K562 (cell line): Measurements from ENCODE around the gene AGPAT4. TPM values are rescaled to one million over a fixed set of nuclear protein-coding genes. Genes with fewer than 3 reads are reported as not detected.

ENCODE experiments used
- ATAC-seq: fragments of 200-7000 bp; cut with Tn5 transposase; 3 replicates; pipeline ENCODE4 v1.9.1; 2020; ENCODE audit warnings: moderate library complexity
- BruUV-seq: library from RNA; stranded (reverse); fragments of 400-500 nt; replicated peaks from 2 replicates; lab custom pipeline; 2021; lab: Mats Ljungman, UMichigan
- CTCF ChIA-PET: fragments of 300-600 bp; formaldehyde crosslinking; extraction: SDS; loops from one replicate; lab custom pipeline; 2021; ENCODE audit warnings: low intra/inter-chr PET ratio; lab: Yijun Ruan, JAX
- POLR2A ChIA-PET: fragments of 300-600, 350-650 bp; sonication (Branson Sonifier 250); formaldehyde crosslinking; extraction: SDS; loops from one replicate; lab custom pipeline; 2021; ENCODE audit warnings: antibody characterized with exemption, inconsistent platforms; lab: Yijun Ruan, JAX
- DNase-seq, 4 experiments: peaks; one replicate each; pipeline versions ENCODE4 v3.0.0 to v3.0.0-alpha.2; 2011 to 2018; ENCODE audit warnings: low spot score in 3 of 4, mixed read lengths in 3 of 4; ENCODE audit errors: extremely low read depth in 1 of 4
- FAIRE-seq: peaks from 2 replicates; lab custom pipeline; 2011; peaks lifted over from hg19 to GRCh38; lab: Jason Lieb, UNC
- H2AFZ ChIP-seq: 2 replicates; pipeline ENCODE4 v1.6.0; 2011; ENCODE audit warnings: low read depth, low read length, control low read depth, inconsistent platforms
- H3K27ac ChIP-seq: fragments of 200-600 bp; 3 replicates; pipeline ENCODE4 v1.8.0; 2011; ENCODE audit warnings: low read depth, mild to moderate bottlenecking, control low read depth, inconsistent platforms, low read length, moderate library complexity, mixed read lengths; ENCODE audit errors: extremely low read depth
- H3K27me3 ChIP-seq, 2 experiments: fragments of 300-600 bp in 1 of 2; 2 replicates in 1 of 2; 3 replicates in 1 of 2; pipeline versions ENCODE4 v1.6.0 to v1.8.0; 2011; ENCODE audit warnings: inconsistent platforms in 2 of 2, low read length in 2 of 2, mild to moderate bottlenecking in 1 of 2, mixed read lengths in 1 of 2, moderate library complexity in 1 of 2; ENCODE audit not compliant: control insufficient read depth in 2 of 2, insufficient read depth in 2 of 2
- H3K36me3 ChIP-seq: fragments of 300-600 bp; 3 replicates; pipeline ENCODE4 v1.8.0; 2011; ENCODE audit warnings: mild to moderate bottlenecking, low read length, inconsistent platforms; ENCODE audit not compliant: control insufficient read depth, insufficient read depth
- H3K4me1 ChIP-seq, 2 experiments: fragments of 200-600 bp in 1 of 2; replicated peaks in 1 of 2; 2 replicates in 1 of 2; 3 replicates in 1 of 2; pipeline versions ENCODE4 v1.5.1 to v1.8.0; 2011; ENCODE audit warnings: inconsistent platforms in 2 of 2, low read length in 2 of 2, mild to moderate bottlenecking in 1 of 2, mixed read lengths in 1 of 2, moderate library complexity in 1 of 2; ENCODE audit not compliant: control insufficient read depth in 2 of 2, insufficient read depth in 2 of 2
- H3K4me2 ChIP-seq: 2 replicates; pipeline ENCODE4 v1.6.1; 2011; ENCODE audit warnings: low read length, control low read depth, inconsistent platforms, mixed read lengths; ENCODE audit not compliant: insufficient read depth
- H3K4me3 ChIP-seq: fragments of 200-600 bp; sonication (generic), shearing (Covaris generic); 2 replicates; pipeline ENCODE4 v1.5.1; 2016; ENCODE audit warnings: control low read depth, inconsistent platforms
- H3K79me2 ChIP-seq: fragments of 200-600 bp; 3 replicates; pipeline ENCODE4 v1.8.0; 2011; ENCODE audit warnings: low read length, inconsistent platforms; ENCODE audit not compliant: control insufficient read depth, insufficient read depth
- H3K9ac ChIP-seq, 2 experiments: 2 replicates each; pipeline versions ENCODE4 v1.6.0 to v1.6.1; 2011; ENCODE audit warnings: low read depth in 2 of 2, low read length in 2 of 2, control low read depth in 1 of 2, inconsistent platforms in 1 of 2, mild to moderate bottlenecking in 1 of 2, mixed read lengths in 1 of 2; ENCODE audit not compliant: insufficient read depth in 1 of 2
- H3K9me1 ChIP-seq: one replicate; pipeline ENCODE4 v1.6.0; 2011; ENCODE audit warnings: inconsistent platforms, mild to moderate bottlenecking, low read length, moderate library complexity; ENCODE audit not compliant: control insufficient read depth, insufficient read depth
- H3K9me3 ChIP-seq: replicated peaks from 2 replicates; pipeline ENCODE4 v1.5.1; 2011; ENCODE audit warnings: low read depth, low read length, inconsistent platforms; ENCODE audit not compliant: control insufficient read depth, insufficient read depth
- H4K20me1 ChIP-seq: replicated peaks from 2 replicates; pipeline ENCODE4 v1.6.1; 2011; ENCODE audit warnings: low read length, inconsistent platforms, mixed read lengths; ENCODE audit not compliant: control insufficient read depth, insufficient read depth
- ATF3 ChIP-seq, 2 experiments: fragments of 450-650 bp in 1 of 2; sonication (generic) in 1 of 2; formaldehyde crosslinking in 1 of 2; IDR thresholded peaks in 1 of 2; conservative IDR thresholded peaks in 1 of 2; 2 replicates each; pipeline versions ENCODE4 v1.6.1 to v1.8.1; 2016 to 2023; ENCODE audit warnings: mild to moderate bottlenecking in 2 of 2, moderate library complexity in 2 of 2, inconsistent platforms in 1 of 2, missing genetic modification reagents in 1 of 2
- CREB1 ChIP-seq, 2 experiments: sonication (generic) in 1 of 2; formaldehyde crosslinking in 1 of 2; IDR thresholded peaks; 2 replicates each; pipeline versions ENCODE4 v1.6.1 to v1.8.0; 2012 to 2022; ENCODE audit warnings: inconsistent platforms in 1 of 2, mild to moderate bottlenecking in 1 of 2, missing genetic modification reagents in 1 of 2, moderate library complexity in 1 of 2
- FOSL1 ChIP-seq: fragments of 200-800 bp; sonication (Bioruptor generic); conservative IDR thresholded peaks from 2 replicates; pipeline ENCODE4 v1.6.1; 2016; ENCODE audit warnings: missing genetic modification characterization, missing compliant biosample characterization
- FOXK2 ChIP-seq, 2 experiments: fragments of 450-650 bp; IDR thresholded peaks in 1 of 2; conservative IDR thresholded peaks in 1 of 2; 2 replicates each; pipeline ENCODE4 v1.6.1; 2016; ENCODE audit warnings: low read depth in 2 of 2, mild to moderate bottlenecking in 1 of 2
- FOXP4 ChIP-seq: sonication (generic); formaldehyde crosslinking; IDR thresholded peaks from 2 replicates; pipeline ENCODE4 v1.8.0; 2022; ENCODE audit warnings: mild to moderate bottlenecking, missing genetic modification reagents, borderline replicate concordance
- KLF6 ChIP-seq: fragments of 250-450 bp; sonication (Bioruptor Pico); IDR thresholded peaks from 2 replicates; pipeline ENCODE4 v1.4.0; 2020; ENCODE audit warnings: mild to moderate bottlenecking, moderate library complexity, borderline replicate concordance
- NR2F6 ChIP-seq: fragments of 450-650 bp; formaldehyde crosslinking; IDR thresholded peaks from 2 replicates; pipeline ENCODE4 v1.4.0; 2020; ENCODE audit warnings: mild to moderate bottlenecking
- STAG1 ChIP-seq: sonication (generic); formaldehyde crosslinking; IDR thresholded peaks from 2 replicates; pipeline ENCODE4 v1.5.0; 2020; ENCODE audit warnings: missing genetic modification reagents, borderline replicate concordance
- ZBTB17 ChIP-seq: fragments of 450-650 bp; formaldehyde crosslinking; IDR thresholded peaks from 2 replicates; pipeline ENCODE4 v1.4.0; 2020; ENCODE audit warnings: mild to moderate bottlenecking
- WGBS: fragments of 100-300 bp; shearing (Covaris generic); methylation state at CpG from one replicate; pipeline ENCODE4 v1.1.6; 2016; ENCODE audit warnings: low coverage, mixed read lengths; ENCODE audit not compliant: insufficient coverage; ENCODE audit errors: missing lambda C conversion rate; 5-methylcytosine and 5-hydroxymethylcytosine counted together
- in situ Hi-C: fragments of 300-500 bp; cut with MboI; formaldehyde crosslinking; loops from 4 replicates; pipeline ENCODE4 v1.15.0; 2018; ENCODE audit warnings: inconsistent platforms, mixed read lengths
- intact Hi-C: fragments of 100-400 bp; cut with micrococcal nuclease; formaldehyde crosslinking; loops from 2 replicates; pipeline ENCODE4 v1.14.2; 2022
- polyA plus RNA-seq, 8 experiments: library from polyadenylated mRNA; depleted of rRNA in 4 of 8; stranded (reverse) in 5 of 8; unstranded in 3 of 8; fragments of >200 nt; fragmentation: Nextera tagmentation in 2 of 8; fragmentation: Illumina TruSeq in 1 of 8; extraction: Ambion mirVana in 2 of 8; extraction: Trizol in 1 of 8; gene quantifications; 2 replicates each; pipeline versions ENCODE4 v1.2.1 to v1.2.3, GENCODE V29; 2011 to 2014; ENCODE audit warnings: inconsistent platforms in 1 of 8, missing spikeins in 1 of 8
- total RNA-seq, 7 experiments: library from RNA; depleted of rRNA in 6 of 7; stranded (reverse); fragments of >200 nt in 6 of 7; fragmentation: Illumina TruSeq in 2 of 7; extraction: Trizol in 2 of 7; gene quantifications; 2 replicates each; pipeline versions ENCODE4 v1.2.1 to v1.2.3, GENCODE V29; 2011 to 2021; ENCODE audit warnings: low replicate concordance in 1 of 7
- TF ChIP-seq, protein P1 (sequence below): IDR thresholded peaks from 2 replicates; pipeline ENCODE4 v1.6.1; 2012; ENCODE audit warnings: low read depth, low read length, improper control_type of control experiment, borderline replicate concordance
- TF ChIP-seq, protein P2 (sequence below): sonication (generic); formaldehyde crosslinking; IDR thresholded peaks from 2 replicates; pipeline ENCODE4 v1.8.0; 2022; ENCODE audit warnings: mild to moderate bottlenecking, missing genetic modification reagents

AGPAT4 gene
- total and polyA plus RNA-seq, 9 of the 15 experiments (the other 6 are each of a cell fraction or from before 2014, with no cell fraction given), result 2.2 to 15.0 (median 5.7) TPM

DNA sequence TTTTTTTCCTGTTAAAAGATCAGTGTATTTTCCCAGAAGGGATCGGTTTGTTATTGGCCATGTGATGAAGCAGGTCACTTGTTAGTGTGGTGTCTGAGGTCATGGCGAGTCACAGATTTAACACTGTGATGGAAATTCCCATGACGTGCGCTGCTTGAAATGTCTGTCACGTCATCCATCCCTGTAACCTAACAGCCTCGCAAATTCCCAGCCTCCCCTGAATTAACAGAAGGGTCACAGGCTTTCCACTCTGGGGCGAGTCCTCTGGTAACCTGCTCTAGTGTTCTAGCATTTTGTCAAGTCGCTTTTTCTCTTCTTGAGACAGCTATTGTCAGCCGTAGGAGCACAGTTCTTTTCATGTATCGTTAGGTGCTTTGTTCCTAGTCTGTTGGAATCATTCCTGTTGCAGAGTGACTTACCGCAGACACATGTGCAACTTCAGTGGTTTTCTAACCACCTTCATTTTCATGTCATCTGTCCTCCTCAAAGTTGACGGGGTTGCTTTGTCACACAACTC lies 145.1 kb downstream of the AGPAT4 start:
- no peak for FAIRE-seq
- intact Hi-C loops, result no loop called here
- Histone ChIP-seq H3K79me2 (no peaks in the 10 kb centered on the region), H3K4me3 (no peak overlapping the region), H3K9ac (no peak overlapping the region), H3K9me3 (no peaks in the 10 kb centered on the region; the same call in 1 of the 2 replicates), H4K20me1 (no peaks in the 10 kb centered on the region), H3K4me1 (no peaks in the 10 kb centered on the region), H3K36me3 (peaks cover 40% of the 10 kb centered on the region), H3K9me1 (no peaks in the 10 kb centered on the region), H3K27me3 (no peaks in the 10 kb centered on the region), H2AFZ (no peak overlapping the region), H3K4me2 (no peak overlapping the region), H3K27ac (no peak overlapping the region)
- in situ Hi-C loops, result no loop called here
- WGBS, result 84% methylated on average over 12 of the region's 12 CpGs
- no peak for TF ChIP-seq STAG1 (CRISPR knock-in tag)
- TF ChIP-seq ZBTB17 (CRISPR knock-in tag), result no peak
- no peak for TF ChIP-seq FOXP4 (CRISPR knock-in tag)
- TF ChIP-seq FOSL1 (tag), result peak; percentile 70
- TF ChIP-seq NR2F6 (CRISPR knock-in tag), result no peak
- TF ChIP-seq, protein P1, sequence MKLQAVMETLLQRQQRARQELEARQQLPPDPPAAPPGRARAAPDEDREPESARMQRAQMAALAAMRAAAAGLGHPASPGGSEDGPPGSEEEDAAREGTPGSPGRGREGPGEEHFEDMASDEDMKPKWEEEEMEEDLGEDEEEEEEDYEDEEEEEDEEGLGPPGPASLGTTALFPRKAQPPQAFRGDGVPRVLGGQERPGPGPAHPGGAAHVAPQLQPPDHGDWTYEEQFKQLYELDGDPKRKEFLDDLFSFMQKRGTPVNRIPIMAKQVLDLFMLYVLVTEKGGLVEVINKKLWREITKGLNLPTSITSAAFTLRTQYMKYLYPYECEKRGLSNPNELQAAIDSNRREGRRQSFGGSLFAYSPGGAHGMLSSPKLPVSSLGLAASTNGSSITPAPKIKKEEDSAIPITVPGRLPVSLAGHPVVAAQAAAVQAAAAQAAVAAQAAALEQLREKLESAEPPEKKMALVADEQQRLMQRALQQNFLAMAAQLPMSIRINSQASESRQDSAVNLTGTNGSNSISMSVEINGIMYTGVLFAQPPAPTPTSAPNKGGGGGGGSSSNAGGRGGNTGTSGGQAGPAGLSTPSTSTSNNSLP, result no peak
- TF ChIP-seq ATF3 (IDR thresholded peaks at IDR 0.05), result peak; percentile 24; the same call in 1 of the 2 replicates
- TF ChIP-seq ATF3 (CRISPR knock-in tag; conservative IDR thresholded peaks at IDR 0.05), result no peak
- TF ChIP-seq, protein P2, sequence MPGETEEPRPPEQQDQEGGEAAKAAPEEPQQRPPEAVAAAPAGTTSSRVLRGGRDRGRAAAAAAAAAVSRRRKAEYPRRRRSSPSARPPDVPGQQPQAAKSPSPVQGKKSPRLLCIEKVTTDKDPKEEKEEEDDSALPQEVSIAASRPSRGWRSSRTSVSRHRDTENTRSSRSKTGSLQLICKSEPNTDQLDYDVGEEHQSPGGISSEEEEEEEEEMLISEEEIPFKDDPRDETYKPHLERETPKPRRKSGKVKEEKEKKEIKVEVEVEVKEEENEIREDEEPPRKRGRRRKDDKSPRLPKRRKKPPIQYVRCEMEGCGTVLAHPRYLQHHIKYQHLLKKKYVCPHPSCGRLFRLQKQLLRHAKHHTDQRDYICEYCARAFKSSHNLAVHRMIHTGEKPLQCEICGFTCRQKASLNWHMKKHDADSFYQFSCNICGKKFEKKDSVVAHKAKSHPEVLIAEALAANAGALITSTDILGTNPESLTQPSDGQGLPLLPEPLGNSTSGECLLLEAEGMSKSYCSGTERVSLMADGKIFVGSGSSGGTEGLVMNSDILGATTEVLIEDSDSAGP (CRISPR knock-in tag), result no peak
- TF ChIP-seq CREB1 (IDR thresholded peaks at IDR 0.05), result peak; percentile 35; the same call in 1 of the 2 replicates
- TF ChIP-seq CREB1 (CRISPR knock-in tag; IDR thresholded peaks at IDR 0.05), result no peak
- no peak for TF ChIP-seq KLF6
- TF ChIP-seq FOXK2 (conservative IDR thresholded peaks at IDR 0.05 in 1 of 2, IDR thresholded peaks at IDR 0.05 in 1 of 2; ENCODE audit: low read depth in 2 of 2), result no peak
- no peak for ATAC-seq
- POLR2A ChIA-PET, result interaction anchor here (0.7 to 1.4 kb wide), 3 partner anchors 11 to 126 kb away, joined by 3 to 5 read pairs (median 4); no protein-coding TSS in a partner anchor
- BruUV-seq, result no TSS peak
- CTCF ChIA-PET, result no interaction called here
- DNase-seq, result no peak
